HCT116 (cell line): Measurements from ENCODE around the gene IL18R1. TPM values are rescaled to one million over a fixed set of nuclear protein-coding genes. Genes with fewer than 3 reads are reported as not detected.

ENCODE experiments used
- ATAC-seq: fragments of 200-7000 bp; cut with Tn5 transposase; 2 replicates; pipeline ENCODE4 v1.9.1; 2020; ENCODE audit warnings: mild to moderate bottlenecking, moderate library complexity
- BruUV-seq: library from RNA; stranded (reverse); fragments of 400-500 nt; replicated peaks from 2 replicates; lab custom pipeline; 2021; lab: Mats Ljungman, UMichigan
- CTCF ChIA-PET: fragments of 300-600 bp; sonication (Branson Sonifier 250); formaldehyde crosslinking; loops from one replicate; lab custom pipeline; 2021; ENCODE audit warnings: antibody characterized with exemption; lab: Charles Lee
- POLR2A ChIA-PET: fragments of 300-600, 350-600 bp; sonication (Branson Sonifier 250); formaldehyde crosslinking; loops from one replicate; lab custom pipeline; 2021; ENCODE audit warnings: antibody characterized with exemption; lab: Charles Lee
- RAD21 ChIA-PET, 2 experiments: fragments of 300-600 bp; sonication (Branson Sonifier 250); formaldehyde crosslinking; loops; one replicate each; lab custom pipeline; 2023; ENCODE audit warnings: low total read pairs in 2 of 2; ENCODE audit not compliant: uncharacterized antibody in 2 of 2, unreplicated experiment in 2 of 2, low non-redundant PET in 1 of 2; lab: Charles Lee
- DNase-seq: peaks from one replicate; pipeline ENCODE4 v3.0.0-alpha.2; 2010; ENCODE audit warnings: low read depth, low spot score
- H2AFZ ChIP-seq: fragments of 200-600 bp; shearing (Covaris generic), sonication (generic); 2 replicates; pipeline ENCODE4 v1.6.1; 2017; ENCODE audit warnings: low read depth, mixed run types, mixed read lengths, antibody characterized with exemption, low read length; ENCODE audit not compliant: poor library complexity, severe bottlenecking
- H3K27ac ChIP-seq: 2 replicates; pipeline ENCODE4 v1.5.1; 2012; ENCODE audit warnings: low read depth, low read length
- H3K27me3 ChIP-seq: fragments of 200-600 bp; sonication (generic); 2 replicates; pipeline ENCODE4 v1.6.1; 2016; ENCODE audit warnings: mixed run types, low read length, mixed read lengths; ENCODE audit not compliant: insufficient read depth
- H3K36me3 ChIP-seq, 2 experiments: fragments of 200-500 bp in 1 of 2; fragments of 200-600 bp in 1 of 2; sonication (Bioruptor generic) in 1 of 2; sonication (generic) in 1 of 2; 2 replicates each; pipeline versions ENCODE4 v1.5.1 to v1.6.1; 2014 to 2016; ENCODE audit warnings: low read length in 2 of 2, inconsistent platforms in 1 of 2, mixed read lengths in 1 of 2, mixed run types in 1 of 2; ENCODE audit not compliant: insufficient read depth in 2 of 2, control insufficient read depth in 1 of 2
- H3K4me1 ChIP-seq, 2 experiments: fragments of 200-600 bp in 1 of 2; sonication (generic) in 1 of 2; 2 replicates each; pipeline versions ENCODE4 v1.5.1 to v1.6.1; 2012 to 2017; ENCODE audit warnings: low read length in 2 of 2, inconsistent platforms in 1 of 2, mild to moderate bottlenecking in 1 of 2, mixed read lengths in 1 of 2, mixed run types in 1 of 2, moderate library complexity in 1 of 2; ENCODE audit not compliant: insufficient read depth in 2 of 2, control insufficient read depth in 1 of 2
- H3K4me2 ChIP-seq: fragments of 200-600 bp; sonication (generic); 2 replicates; pipeline ENCODE4 v1.6.1; 2017; ENCODE audit warnings: mixed run types, low read length, mixed read lengths
- H3K4me3 ChIP-seq, 2 experiments: fragments of 200-600 bp in 1 of 2; sonication (generic) in 1 of 2; replicated peaks in 1 of 2; 2 replicates each; pipeline ENCODE4 v1.5.1; 2011 to 2016; ENCODE audit warnings: low read length in 2 of 2, control low read depth in 1 of 2, low read depth in 1 of 2, mild to moderate bottlenecking in 1 of 2, mixed read lengths in 1 of 2, mixed run types in 1 of 2
- H3K79me2 ChIP-seq: fragments of 200-600 bp; sonication (generic); 2 replicates; pipeline ENCODE4 v1.6.1; 2017; ENCODE audit warnings: mild to moderate bottlenecking, mixed run types, low read length, moderate library complexity, mixed read lengths; ENCODE audit not compliant: insufficient read depth
- H3K9ac ChIP-seq: fragments of 200-600 bp; sonication (generic); 2 replicates; pipeline ENCODE4 v1.6.1; 2016; ENCODE audit warnings: low read length, mixed read lengths
- H3K9me2 ChIP-seq: fragments of 200-600 bp; sonication (generic), shearing (Covaris generic); 2 replicates; pipeline ENCODE4 v1.6.1; 2017; ENCODE audit warnings: mixed run types, mild to moderate bottlenecking, moderate library complexity; ENCODE audit not compliant: insufficient read depth
- H3K9me3 ChIP-seq, 2 experiments: fragments of 200-500 bp in 1 of 2; fragments of 200-600 bp in 1 of 2; sonication (Bioruptor generic) in 1 of 2; sonication (generic) in 1 of 2; 2 replicates each; pipeline ENCODE4 v1.6.1; 2014 to 2017; ENCODE audit warnings: low read length in 2 of 2, mixed read lengths in 2 of 2, inconsistent platforms in 1 of 2, low read depth in 1 of 2, mild to moderate bottlenecking in 1 of 2, mixed run types in 1 of 2, moderate library complexity in 1 of 2; ENCODE audit not compliant: control insufficient read depth in 1 of 2, insufficient read depth in 1 of 2
- H4K20me1 ChIP-seq: fragments of 200-600 bp; sonication (generic), shearing (Covaris generic); 2 replicates; pipeline ENCODE4 v1.6.1; 2017; ENCODE audit warnings: mixed run types, mild to moderate bottlenecking, moderate library complexity; ENCODE audit not compliant: insufficient read depth
- CBX3 ChIP-seq: IDR thresholded peaks from 2 replicates; pipeline ENCODE4 v1.6.1; 2012; ENCODE audit warnings: low read depth
- CEBPB ChIP-seq: IDR thresholded peaks from 2 replicates; pipeline ENCODE4 v1.6.1; 2012; ENCODE audit warnings: low read depth
- ELF1 ChIP-seq: IDR thresholded peaks from 2 replicates; pipeline ENCODE4 v1.6.1; 2012; ENCODE audit warnings: low read depth, borderline replicate concordance
- EZH2phosphoT487 ChIP-seq: fragments of 200-600 bp; IDR thresholded peaks from 2 replicates; pipeline ENCODE4 v1.6.1; 2018; ENCODE audit warnings: antibody characterized with exemption, borderline replicate concordance
- FOSL1 ChIP-seq: IDR thresholded peaks from 2 replicates; pipeline ENCODE4 v1.6.1; 2012; ENCODE audit warnings: low read depth
- POLR2A ChIP-seq: IDR thresholded peaks from 2 replicates; pipeline ENCODE4 v1.7.0; 2011; ENCODE audit warnings: borderline replicate concordance; ENCODE audit not compliant: insufficient read depth, insufficient read length; ENCODE audit errors: extremely low read depth
- RAD21 ChIP-seq: IDR thresholded peaks from 2 replicates; pipeline ENCODE4 v1.6.1; 2012; ENCODE audit warnings: low read depth, mild to moderate bottlenecking
- SIN3A ChIP-seq: IDR thresholded peaks from 2 replicates; pipeline ENCODE4 v1.6.1; 2012; ENCODE audit warnings: low read depth
- SP1 ChIP-seq: IDR thresholded peaks from 2 replicates; pipeline ENCODE4 v1.6.1; 2012; ENCODE audit warnings: low read depth
- TCF7L2 ChIP-seq: IDR thresholded peaks from 2 replicates; pipeline ENCODE4 v1.7.0; 2011; ENCODE audit warnings: borderline replicate concordance, inconsistent platforms; ENCODE audit not compliant: insufficient read depth, insufficient read length; ENCODE audit errors: extremely low read depth
- YY1 ChIP-seq: IDR thresholded peaks from 2 replicates; pipeline ENCODE4 v1.6.1; 2011; ENCODE audit warnings: low read length, low read depth, moderate library complexity, mild to moderate bottlenecking; ENCODE audit not compliant: insufficient replicate concordance; ENCODE audit errors: extremely low read depth
- ZFX ChIP-seq: fragments of 450-650 bp; IDR thresholded peaks from 2 replicates; pipeline ENCODE4 v1.6.1; 2017
- ZNF274 ChIP-seq: fragments of 200-500 bp; sonication (Bioruptor generic); IDR thresholded peaks from 2 replicates; pipeline ENCODE4 v1.6.1; 2014; ENCODE audit warnings: mild to moderate bottlenecking, low read depth, low read length, inconsistent platforms
- intact Hi-C: fragments of 100-400 bp; cut with micrococcal nuclease; formaldehyde crosslinking; loops from 2 replicates; pipeline ENCODE4 v1.10.0; 2022
- total RNA-seq: library from RNA; stranded (reverse); gene quantifications from one replicate; pipeline ENCODE4 v1.2.1, GENCODE V29; 2021; ENCODE audit not compliant: unreplicated experiment
- TF ChIP-seq, protein P1 (sequence below): IDR thresholded peaks from 2 replicates; pipeline ENCODE4 v1.6.1; 2011; ENCODE audit warnings: mild to moderate bottlenecking, low read length, moderate library complexity; ENCODE audit not compliant: insufficient replicate concordance; ENCODE audit errors: extremely low read depth
- TF ChIP-seq, protein P2 (sequence below): IDR thresholded peaks from 2 replicates; pipeline ENCODE4 v1.6.1; 2012; ENCODE audit warnings: low read depth
- TF ChIP-seq, protein P3 (sequence below): IDR thresholded peaks from 2 replicates; pipeline ENCODE4 v1.6.1; 2012
- TF ChIP-seq, protein P4 (sequence below): IDR thresholded peaks from 2 replicates; pipeline ENCODE4 v1.6.1; 2012

The IL18R1 gene
- total RNA-seq, 1 experiment from 2014 or later: 1.5 TPM

DNA sequence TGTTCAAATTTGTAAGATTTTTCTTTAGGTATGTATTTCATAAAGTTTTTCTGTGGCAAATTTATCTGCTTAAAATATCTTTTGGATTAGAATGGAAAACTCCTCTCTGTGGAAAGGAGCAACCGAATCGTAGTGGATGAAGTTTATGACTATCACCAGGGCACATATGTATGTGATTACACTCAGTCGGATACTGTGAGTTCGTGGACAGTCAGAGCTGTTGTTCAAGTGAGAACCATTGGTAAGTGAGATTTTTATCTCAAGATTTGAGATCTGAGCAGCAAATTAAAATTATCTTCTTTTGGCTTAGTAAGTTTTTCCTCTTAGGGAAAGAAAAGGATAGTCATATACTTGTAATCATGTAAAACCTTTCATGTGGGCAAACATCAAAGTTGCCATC is 81.5 kb downstream of the IL18R1 start (continued):
- no peak for TF ChIP-seq SIN3A
- no peak for TF ChIP-seq TCF7L2
- TF ChIP-seq RAD21: no peak
- TF ChIP-seq CEBPB: no peak
- no peak for TF ChIP-seq EZH2phosphoT487
- TF ChIP-seq, protein P1, sequence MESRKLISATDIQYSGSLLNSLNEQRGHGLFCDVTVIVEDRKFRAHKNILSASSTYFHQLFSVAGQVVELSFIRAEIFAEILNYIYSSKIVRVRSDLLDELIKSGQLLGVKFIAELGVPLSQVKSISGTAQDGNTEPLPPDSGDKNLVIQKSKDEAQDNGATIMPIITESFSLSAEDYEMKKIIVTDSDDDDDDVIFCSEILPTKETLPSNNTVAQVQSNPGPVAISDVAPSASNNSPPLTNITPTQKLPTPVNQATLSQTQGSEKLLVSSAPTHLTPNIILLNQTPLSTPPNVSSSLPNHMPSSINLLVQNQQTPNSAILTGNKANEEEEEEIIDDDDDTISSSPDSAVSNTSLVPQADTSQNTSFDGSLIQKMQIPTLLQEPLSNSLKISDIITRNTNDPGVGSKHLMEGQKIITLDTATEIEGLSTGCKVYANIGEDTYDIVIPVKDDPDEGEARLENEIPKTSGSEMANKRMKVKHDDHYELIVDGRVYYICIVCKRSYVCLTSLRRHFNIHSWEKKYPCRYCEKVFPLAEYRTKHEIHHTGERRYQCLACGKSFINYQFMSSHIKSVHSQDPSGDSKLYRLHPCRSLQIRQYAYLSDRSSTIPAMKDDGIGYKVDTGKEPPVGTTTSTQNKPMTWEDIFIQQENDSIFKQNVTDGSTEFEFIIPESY: no peak
- TF ChIP-seq, all 23 proteins: peak for 0

DNA sequence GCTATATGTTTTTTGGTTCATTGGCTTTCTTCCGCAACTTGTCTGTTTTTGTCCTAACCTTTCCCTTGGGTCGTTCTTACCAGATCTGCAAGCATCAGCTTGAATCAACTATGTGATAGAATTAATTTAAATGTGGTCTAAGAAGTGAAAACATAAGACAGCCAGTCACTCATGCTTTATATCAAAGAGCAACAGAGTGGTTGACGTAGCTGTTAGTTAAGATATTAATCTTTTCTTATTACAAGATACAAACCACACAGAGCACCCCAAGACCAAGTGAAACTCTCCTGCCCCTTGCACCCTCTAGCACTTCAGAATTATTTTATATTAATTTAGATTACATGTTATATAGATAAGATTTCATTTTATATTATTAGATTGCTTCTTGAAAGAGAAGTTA is 82.5 kb downstream of the IL18R1 start:
- CTCF ChIA-PET: no interaction called here
- no peaks in the 10 kb centered on the region for H3K9me3 ChIP-seq
- no peak overlapping the region for H3K4me3 ChIP-seq
- H3K27ac ChIP-seq: no peak overlapping the region
- no peaks in the 10 kb centered on the region for H3K79me2 ChIP-seq
- no peaks in the 10 kb centered on the region for H3K36me3 ChIP-seq
- DNase-seq (no peak), ATAC-seq (no peak)
- H3K27me3 ChIP-seq: no peaks in the 10 kb centered on the region
- H4K20me1 ChIP-seq: no peaks in the 10 kb centered on the region
- no peak overlapping the region for H3K9ac ChIP-seq
- H2AFZ ChIP-seq: no peak overlapping the region
- BruUV-seq: no TSS peak
- no peak overlapping the region for H3K4me2 ChIP-seq
- intact Hi-C loops: no loop called here
- POLR2A ChIA-PET: no interaction called here
- H3K4me1 ChIP-seq: no peaks in the 10 kb centered on the region; a peak in 1 of 4 replicates
- no peaks in the 10 kb centered on the region for H3K9me2 ChIP-seq
- RAD21 ChIA-PET: no interaction called here
- TF ChIP-seq CBX3 (no peak), EZH2phosphoT487 (no peak), YY1 (no peak), POLR2A (no peak), TCF7L2 (no peak), RAD21 (no peak), ELF1 (no peak), ZNF274 (no peak), FOSL1 (no peak), ZFX (no peak), SP1 (no peak)
- TF ChIP-seq, protein P2, sequence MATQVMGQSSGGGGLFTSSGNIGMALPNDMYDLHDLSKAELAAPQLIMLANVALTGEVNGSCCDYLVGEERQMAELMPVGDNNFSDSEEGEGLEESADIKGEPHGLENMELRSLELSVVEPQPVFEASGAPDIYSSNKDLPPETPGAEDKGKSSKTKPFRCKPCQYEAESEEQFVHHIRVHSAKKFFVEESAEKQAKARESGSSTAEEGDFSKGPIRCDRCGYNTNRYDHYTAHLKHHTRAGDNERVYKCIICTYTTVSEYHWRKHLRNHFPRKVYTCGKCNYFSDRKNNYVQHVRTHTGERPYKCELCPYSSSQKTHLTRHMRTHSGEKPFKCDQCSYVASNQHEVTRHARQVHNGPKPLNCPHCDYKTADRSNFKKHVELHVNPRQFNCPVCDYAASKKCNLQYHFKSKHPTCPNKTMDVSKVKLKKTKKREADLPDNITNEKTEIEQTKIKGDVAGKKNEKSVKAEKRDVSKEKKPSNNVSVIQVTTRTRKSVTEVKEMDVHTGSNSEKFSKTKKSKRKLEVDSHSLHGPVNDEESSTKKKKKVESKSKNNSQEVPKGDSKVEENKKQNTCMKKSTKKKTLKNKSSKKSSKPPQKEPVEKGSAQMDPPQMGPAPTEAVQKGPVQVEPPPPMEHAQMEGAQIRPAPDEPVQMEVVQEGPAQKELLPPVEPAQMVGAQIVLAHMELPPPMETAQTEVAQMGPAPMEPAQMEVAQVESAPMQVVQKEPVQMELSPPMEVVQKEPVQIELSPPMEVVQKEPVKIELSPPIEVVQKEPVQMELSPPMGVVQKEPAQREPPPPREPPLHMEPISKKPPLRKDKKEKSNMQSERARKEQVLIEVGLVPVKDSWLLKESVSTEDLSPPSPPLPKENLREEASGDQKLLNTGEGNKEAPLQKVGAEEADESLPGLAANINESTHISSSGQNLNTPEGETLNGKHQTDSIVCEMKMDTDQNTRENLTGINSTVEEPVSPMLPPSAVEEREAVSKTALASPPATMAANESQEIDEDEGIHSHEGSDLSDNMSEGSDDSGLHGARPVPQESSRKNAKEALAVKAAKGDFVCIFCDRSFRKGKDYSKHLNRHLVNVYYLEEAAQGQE: no peak
- TF ChIP-seq, protein P3, sequence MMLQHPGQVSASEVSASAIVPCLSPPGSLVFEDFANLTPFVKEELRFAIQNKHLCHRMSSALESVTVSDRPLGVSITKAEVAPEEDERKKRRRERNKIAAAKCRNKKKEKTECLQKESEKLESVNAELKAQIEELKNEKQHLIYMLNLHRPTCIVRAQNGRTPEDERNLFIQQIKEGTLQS: no peak
- TF ChIP-seq, protein P1: no peak
- TF ChIP-seq, protein P4, sequence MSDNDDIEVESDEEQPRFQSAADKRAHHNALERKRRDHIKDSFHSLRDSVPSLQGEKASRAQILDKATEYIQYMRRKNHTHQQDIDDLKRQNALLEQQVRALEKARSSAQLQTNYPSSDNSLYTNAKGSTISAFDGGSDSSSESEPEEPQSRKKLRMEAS: no peak
